PFSK-1 (cell line): ENCODE data around the gene EPHA8.

ENCODE experiments used
- FOXP2 ChIP-seq: optimal IDR thresholded peaks from 2 replicates; pipeline ENCODE3; 2011; ENCODE audit warnings: borderline replicate concordance, control low read depth, inconsistent platforms; ENCODE audit not compliant: insufficient read depth; ENCODE audit errors: extremely low read length, extremely low read depth
- POLR2AphosphoS5 ChIP-seq: IDR thresholded peaks from 2 replicates; pipeline ENCODE4 v1.6.1; 2012; ENCODE audit warnings: low read depth, mild to moderate bottlenecking, control low read depth, low read length, moderate library complexity
- SIN3A ChIP-seq: IDR thresholded peaks from 2 replicates; pipeline ENCODE4 v1.6.1; 2012; ENCODE audit warnings: mild to moderate bottlenecking, low read length, moderate library complexity, borderline replicate concordance; ENCODE audit not compliant: insufficient read depth
- TAF1 ChIP-seq: IDR thresholded peaks from 2 replicates; pipeline ENCODE4 v1.6.1; 2012; ENCODE audit warnings: low read length, control low read depth, borderline replicate concordance; ENCODE audit not compliant: insufficient read depth
- TF ChIP-seq, protein P1 (sequence below), 2 experiments: IDR thresholded peaks; 2 replicates each; pipeline versions ENCODE4 v1.6.1 to v1.8.0; 2011 to 2012; ENCODE audit warnings: low read depth in 2 of 2, low read length in 2 of 2, control low read depth in 1 of 2, inconsistent platforms in 1 of 2, mild to moderate bottlenecking in 1 of 2, moderate library complexity in 1 of 2; ENCODE audit not compliant: insufficient read depth in 1 of 2

EPHA8 gene

DNA sequence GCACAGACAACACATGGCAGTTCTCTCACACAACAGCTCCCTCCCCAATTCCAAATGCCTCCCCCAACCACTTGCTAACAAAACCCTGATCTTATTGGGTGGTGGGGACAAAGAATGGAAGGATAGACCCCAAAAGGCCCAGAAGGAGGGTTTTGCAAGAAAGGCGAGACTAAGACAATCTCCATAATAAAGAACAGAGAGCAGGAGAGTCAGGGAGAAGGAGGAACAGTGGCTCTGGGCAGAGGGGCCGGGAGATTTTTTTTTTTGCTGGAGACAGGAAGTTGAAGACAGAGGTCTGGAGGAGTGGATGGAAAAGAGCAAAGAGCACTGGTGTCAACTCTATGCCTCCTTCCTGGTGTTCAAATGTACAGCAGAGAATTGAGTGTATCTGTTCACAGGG lies 66.6 kb downstream of the EPHA8 start:
- TF ChIP-seq FOXP2, result no peak
- TF ChIP-seq SIN3A, result no peak
- no peak for TF ChIP-seq POLR2AphosphoS5
- TF ChIP-seq TAF1, result no peak
- TF ChIP-seq, protein P1, sequence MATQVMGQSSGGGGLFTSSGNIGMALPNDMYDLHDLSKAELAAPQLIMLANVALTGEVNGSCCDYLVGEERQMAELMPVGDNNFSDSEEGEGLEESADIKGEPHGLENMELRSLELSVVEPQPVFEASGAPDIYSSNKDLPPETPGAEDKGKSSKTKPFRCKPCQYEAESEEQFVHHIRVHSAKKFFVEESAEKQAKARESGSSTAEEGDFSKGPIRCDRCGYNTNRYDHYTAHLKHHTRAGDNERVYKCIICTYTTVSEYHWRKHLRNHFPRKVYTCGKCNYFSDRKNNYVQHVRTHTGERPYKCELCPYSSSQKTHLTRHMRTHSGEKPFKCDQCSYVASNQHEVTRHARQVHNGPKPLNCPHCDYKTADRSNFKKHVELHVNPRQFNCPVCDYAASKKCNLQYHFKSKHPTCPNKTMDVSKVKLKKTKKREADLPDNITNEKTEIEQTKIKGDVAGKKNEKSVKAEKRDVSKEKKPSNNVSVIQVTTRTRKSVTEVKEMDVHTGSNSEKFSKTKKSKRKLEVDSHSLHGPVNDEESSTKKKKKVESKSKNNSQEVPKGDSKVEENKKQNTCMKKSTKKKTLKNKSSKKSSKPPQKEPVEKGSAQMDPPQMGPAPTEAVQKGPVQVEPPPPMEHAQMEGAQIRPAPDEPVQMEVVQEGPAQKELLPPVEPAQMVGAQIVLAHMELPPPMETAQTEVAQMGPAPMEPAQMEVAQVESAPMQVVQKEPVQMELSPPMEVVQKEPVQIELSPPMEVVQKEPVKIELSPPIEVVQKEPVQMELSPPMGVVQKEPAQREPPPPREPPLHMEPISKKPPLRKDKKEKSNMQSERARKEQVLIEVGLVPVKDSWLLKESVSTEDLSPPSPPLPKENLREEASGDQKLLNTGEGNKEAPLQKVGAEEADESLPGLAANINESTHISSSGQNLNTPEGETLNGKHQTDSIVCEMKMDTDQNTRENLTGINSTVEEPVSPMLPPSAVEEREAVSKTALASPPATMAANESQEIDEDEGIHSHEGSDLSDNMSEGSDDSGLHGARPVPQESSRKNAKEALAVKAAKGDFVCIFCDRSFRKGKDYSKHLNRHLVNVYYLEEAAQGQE (IDR thresholded peaks at IDR 0.05; ENCODE audit: insufficient read depth in 1 of 2, low read depth in 2 of 2, low read length in 2 of 2), result no peak

DNA sequence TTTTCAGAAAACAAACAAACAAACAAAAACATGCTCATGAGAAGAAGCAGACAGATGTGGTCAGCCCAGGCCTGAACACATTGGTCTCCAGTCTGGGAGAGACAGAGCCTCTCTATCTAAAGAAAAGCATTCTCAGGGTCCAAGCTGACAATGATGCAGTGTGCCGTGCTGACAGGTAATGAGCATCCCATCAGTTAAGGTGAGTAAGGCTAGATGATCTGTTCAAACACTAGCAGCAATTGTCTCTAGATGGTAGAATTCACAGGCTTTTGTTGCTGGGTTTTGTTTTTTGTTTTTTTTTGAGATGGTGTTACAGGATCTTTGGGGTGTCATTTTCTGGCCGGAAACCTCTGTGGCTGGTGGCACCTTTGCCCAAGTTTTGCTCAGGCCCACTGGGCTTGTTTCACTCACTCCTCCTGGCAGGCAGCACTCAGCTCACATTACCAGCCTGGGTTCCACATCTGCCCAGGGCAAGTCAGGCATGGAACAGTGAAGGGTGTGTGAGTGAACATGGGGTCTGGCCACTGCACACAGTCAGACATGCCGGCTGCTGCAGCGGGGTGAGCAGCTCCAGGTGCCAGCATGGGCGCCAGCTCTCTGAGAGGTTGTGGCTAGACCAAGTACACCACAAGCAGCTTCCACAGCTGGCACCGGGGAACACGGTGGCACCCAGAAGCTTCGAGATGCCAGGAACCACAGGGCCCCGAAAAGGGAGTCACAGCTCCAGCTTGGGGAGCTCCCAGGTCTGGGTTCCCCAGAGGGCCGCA lies 70.6 kb downstream of the EPHA8 start:
- TF ChIP-seq TAF1 (no peak), POLR2AphosphoS5 (no peak), FOXP2 (no peak), SIN3A (no peak)
- TF ChIP-seq, protein P1 (IDR thresholded peaks at IDR 0.05; ENCODE audit: insufficient read depth in 1 of 2, low read depth in 2 of 2, low read length in 2 of 2), result no peak

- TF ChIP-seq, protein P1 (IDR thresholded peaks at IDR 0.05; ENCODE audit: insufficient read depth in 1 of 2, low read depth in 2 of 2, low read length in 2 of 2), result no peak
- TF ChIP-seq POLR2AphosphoS5, result no peak
- no peak for TF ChIP-seq FOXP2
- no peak for TF ChIP-seq TAF1
- no peak for TF ChIP-seq SIN3A
Observed at GRCh38 chr1:22635436-22635835, 72.1 kb downstream of the EPHA8 start.

DNA sequence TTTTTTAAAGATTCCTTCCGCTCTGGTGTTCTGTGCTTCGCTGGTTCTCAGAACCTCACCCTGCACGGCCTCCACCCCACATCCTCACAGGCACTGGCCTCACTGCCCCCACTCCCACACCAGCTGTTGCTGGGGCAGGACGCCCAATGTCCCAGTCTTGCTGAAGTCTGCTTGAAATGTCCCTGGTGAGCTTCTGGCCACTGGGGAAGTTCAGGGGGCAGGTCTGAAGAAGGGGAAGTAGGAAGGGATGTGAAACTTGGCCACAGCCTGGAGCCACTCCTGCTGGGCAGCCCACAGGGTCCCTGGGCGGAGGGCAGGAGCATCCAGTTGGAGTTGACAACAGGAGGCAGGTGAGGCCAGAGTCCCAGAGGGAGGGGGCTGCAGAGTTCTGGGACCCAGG lies 73.1 kb downstream of the EPHA8 start, which contains the start of gene C1QA:
TSS of gene C1QA (plus strand) at position 276 of the 400 bp plus-strand sequence. CDS start 989 bp downstream, outside the sequence.
- TF ChIP-seq FOXP2 (no peak), TAF1 (no peak), SIN3A (no peak), POLR2AphosphoS5 (no peak)
- TF ChIP-seq, protein P1 (IDR thresholded peaks at IDR 0.05; ENCODE audit: insufficient read depth in 1 of 2, low read depth in 2 of 2, low read length in 2 of 2), result no peak
